OCI-LY3 (cell line): ENCODE measurements around the gene PHLDB2.

Source experiments
- CTCF ChIP-seq: fragments of 200-600, 300-600 bp; sonication (generic); IDR thresholded peaks from 2 replicates; pipeline ENCODE4 v1.5.1; 2014; ENCODE audit warnings: antibody characterized with exemption, low read length, low read depth
- EZH2phosphoT487 ChIP-seq: fragments of 200-600 bp; shearing (Covaris generic); IDR thresholded peaks from 2 replicates; pipeline ENCODE4 v1.6.1; 2018; ENCODE audit warnings: antibody characterized with exemption, mixed run types, low read depth

DNA sequence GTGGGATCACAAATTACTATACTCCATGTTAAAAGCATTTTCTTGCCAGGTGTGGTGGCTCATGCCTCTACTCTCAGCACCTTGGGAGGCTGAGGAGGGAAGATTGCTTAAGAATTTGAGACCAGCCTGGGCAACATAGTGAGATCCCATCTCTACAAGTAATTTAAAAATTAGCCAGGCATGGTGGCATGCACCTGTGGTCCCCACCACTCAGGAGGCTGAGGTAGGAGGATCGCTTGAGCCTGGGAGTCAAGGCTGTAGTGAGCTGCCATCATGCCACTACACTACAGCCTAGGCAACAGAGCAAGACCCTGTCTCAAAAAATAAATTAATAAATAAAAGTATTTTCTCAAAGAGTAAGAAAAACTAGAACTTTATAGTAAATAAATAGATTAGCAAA is 96.8 kb downstream of the PHLDB2 start:
- TF ChIP-seq CTCF: no peak
- no peak for TF ChIP-seq EZH2phosphoT487
